Measurements from ENCODE around the gene ALOX5.

ALOX5 gene

DNA sequence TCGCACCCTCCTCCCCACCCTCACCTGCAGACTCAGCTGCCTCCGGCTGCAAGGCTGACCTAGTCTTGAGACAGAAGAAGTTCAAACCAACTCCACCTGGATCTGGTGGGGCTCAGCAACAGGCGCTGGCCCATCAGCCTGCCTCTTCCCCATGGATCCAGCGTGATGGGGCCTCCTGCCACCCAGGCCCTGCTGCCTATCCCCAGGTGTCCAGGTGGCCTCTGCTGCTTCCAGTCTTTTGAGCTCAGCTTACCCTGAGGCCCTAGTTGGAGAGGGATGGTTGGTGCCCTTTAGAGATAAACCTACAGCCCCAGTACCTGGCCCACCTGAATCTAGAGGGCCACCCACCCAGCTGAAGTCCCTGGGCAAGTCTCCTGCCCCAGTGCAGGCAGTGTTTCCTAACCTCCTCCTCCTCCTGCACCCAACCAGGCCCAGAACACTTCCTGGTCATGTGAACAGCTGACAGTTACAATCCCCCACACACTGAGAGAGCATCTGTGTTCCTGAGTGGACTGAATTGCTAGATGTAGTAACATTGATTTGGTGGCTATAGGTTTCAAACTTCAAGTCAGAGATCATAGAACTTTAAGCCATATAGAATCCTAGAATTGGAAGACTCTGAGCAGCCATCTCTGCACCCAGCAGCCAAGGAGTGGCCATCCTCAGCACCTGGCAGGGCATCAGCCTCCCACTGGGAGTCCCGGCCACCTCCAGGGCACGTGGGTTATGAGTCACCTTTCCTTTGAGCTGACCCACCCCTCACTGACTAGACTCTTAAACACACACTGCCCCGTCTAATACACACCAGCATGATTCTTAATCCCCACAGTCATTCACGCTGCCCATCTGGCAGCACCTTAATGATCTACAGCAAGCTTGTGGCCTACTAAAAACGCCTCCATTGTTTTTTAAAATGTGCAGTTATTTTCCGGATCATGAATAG is 51.9 kb downstream of the ALOX5 start:
- peak in 1 of 3 donors; percentile 34 for DNase-seq

DNA sequence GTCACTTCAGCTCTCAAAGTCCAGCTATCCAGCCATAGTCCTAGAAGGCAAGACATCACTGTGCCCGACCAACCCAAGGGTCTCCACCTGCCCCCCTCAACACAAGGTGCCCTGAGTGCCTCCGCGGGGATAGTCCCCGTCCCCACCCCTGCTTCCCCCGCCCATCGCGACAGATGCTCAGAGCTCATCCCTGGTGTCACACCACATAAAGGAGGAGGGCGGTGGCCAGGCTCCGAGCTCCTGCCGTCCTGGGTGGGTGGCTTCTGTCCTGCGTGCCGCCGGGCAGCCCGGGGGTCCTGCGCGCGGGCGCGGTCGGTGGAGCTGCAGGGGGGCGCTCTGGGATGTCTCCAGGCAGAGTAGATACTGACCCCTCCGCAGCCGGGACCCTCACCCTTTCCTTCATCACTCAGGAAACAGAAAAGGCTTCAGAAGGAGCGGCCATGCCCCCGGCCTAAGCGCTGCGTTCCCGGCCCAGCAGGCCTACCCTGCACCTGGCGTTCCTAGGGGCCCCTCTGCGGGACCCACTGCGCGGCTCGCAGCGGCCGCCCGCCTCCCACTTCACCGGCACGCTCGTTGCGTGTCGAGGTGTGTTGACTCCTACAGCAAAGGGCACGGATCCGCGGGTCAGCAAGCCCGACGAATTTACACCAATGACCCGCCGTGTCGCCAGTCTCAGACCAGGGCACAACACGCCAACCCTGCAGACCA is 53.4 kb downstream of the ALOX5 start:
- DNase-seq: no peak

DNA sequence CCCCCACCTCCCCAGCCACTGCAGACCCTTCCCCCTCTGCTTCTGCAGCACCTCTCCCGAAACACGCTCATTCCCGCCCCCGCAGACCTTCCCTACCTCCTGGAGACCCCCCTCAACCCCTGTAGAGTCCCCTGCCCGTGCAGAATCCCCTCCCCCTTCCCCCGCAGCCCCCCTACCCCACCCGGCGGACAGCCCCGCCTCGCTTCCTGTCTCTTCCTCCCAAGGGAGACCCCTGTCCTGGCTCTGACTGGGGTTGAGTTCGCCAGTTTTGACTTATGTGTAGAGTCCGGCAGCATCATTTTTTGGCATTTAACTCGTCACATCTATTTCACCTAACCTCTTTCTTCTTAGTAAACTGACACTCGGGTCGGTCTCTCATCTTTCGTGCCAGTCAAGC is 54.0 kb downstream of the ALOX5 start:
- DNase-seq: no peak

DNA sequence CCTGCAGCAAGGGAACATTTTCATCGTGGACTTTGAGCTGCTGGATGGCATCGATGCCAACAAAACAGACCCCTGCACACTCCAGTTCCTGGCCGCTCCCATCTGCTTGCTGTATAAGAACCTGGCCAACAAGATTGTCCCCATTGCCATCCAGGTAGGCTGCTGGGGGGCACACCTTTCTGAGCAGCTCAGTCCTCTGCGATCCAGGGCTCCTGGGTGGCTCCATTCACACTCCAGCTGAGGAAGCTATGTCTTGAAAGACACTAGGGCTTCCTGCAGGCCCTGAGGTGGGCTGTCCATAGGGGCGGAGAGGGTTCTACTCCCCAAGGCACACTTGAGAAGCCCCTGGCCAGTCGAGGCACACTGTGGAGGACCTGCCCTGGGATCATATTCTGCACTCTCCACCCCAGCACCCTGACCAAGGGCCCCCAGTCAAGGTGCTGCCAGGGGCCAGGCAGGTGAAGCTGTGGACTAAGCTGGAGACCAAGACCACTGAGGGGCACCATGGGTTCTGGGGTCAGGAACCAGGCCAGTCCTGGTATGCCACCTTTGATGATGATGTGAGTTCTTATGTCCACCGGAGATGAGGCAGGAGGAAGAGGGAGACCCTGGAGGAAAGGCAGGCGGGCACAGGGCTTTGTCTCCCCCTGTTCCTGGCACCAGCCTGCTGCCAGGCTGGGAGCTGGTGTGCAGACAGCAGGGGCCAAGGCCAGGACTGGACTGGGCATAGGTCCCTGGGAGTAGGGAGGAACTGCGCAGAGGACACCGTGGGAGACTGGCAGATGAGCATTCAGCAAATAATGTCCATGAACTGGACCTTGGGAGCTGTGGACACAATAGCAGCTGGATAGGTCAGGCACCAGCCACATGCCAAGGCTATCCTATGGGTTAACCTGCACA is 54.8 kb downstream of the ALOX5 start:
- no peak for DNase-seq

DNA sequence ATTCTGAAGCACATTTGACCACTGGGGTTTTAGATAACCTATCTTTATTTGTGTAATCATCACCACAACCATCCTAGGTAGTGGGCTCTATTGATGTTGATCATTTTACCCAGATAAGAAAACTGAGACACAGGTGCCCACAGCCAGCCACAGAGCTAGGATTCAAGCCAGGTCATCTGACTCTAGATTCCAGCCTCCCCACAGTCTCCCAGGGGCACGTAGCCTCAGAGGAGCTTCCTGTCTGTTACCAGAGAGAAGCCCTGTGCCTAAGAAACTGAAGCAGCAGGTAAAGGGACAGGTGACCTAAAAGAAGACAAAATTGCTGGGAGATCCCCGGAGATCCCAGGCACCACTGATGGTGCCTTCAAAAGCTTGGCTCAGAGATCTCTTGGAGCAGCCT is 55.8 kb downstream of the ALOX5 start:
- DNase-seq: no peak

DNA sequence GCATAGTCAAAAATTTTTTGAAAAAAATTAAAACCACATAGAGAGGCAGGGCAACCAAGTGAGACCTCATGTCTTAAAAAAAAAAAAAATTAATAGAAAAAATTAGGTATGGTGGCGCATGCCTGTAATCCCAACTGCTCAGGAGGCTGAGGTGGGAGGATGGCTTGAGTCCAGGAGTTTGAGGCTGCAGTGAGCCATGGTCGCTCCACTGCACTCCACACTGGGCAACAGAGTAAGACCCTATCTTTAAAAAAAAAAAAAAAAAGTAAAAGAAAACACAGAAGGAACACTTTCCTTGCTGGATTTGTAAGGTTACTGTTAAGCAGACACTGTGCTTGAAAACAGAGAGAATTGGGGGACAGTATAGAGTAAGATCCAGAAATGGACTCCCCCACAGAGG is 58.1 kb downstream of the ALOX5 start:
- no peak for DNase-seq

DNA sequence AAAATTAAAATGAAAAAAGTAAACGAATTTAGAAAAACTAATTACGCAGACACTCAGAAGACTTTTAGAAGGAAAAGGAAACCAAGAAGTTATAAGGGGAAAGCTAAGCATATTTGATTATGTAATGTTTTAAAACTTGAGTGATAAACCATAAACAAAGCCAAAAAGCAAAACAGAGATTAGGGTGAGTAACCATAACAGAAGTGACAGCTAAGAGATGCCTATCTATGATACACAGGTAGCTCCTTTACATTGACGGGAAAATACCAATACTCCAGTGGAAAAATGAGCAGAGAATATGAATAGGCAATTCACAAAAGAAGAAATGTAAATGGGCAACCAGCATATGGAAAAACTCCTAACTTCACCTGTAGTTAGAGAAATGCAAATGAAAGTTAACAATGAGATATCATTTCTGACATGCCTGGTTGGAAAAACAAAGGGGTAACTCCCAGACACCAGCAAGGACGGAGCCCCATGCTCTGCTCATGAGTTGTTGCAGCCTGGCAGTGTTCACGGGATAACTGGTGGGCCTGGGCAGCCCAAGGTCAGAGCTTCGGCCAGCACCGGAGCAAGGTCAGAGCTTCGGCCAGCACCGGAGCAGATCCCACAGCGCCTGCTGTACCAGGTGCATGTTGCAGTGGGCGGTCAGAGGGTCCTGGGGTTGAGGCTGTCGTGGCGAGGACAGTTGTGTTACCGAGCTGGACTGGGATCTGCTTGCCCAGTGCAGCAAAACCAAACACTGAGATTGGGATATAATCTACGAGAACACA is 58.9 kb downstream of the ALOX5 start:
- no peak for DNase-seq

DNA sequence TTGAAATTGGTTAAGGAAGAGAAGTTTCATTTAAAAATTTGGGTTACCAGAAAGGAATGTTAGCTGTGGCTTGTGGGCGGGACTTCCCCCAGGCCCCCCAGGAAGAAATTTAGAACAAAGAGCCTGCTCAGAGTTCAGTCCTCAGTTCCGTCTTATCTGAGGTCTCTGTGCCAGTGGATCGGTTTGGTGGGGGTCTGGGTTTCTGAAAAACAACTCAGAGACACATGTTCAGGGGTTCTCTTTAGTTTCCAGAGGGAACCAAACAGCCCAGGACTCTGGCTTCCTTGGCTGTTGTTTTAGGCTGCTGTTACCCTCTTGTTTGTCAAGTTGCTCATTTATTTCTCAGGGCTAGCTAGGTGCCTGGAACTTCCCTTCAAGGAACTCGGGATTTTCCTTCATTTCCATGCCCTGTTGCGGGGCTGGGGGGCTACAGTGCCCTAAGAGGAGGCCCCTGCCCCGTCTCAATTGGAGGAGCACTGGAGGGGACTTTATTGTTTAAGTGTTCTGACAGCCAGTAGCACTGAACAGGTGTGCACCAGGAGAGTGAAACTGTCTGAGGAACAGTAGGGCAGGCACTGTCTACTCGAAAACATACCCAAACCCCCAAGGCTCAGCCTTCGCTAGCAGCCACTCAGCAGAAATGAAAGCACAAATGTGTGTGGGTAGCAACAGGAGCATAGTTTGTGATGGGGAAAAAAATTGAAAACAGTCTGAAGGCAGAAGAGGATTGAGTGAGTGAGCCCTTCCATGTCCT is 59.9 kb downstream of the ALOX5 start:
- no peak for DNase-seq

DNA sequence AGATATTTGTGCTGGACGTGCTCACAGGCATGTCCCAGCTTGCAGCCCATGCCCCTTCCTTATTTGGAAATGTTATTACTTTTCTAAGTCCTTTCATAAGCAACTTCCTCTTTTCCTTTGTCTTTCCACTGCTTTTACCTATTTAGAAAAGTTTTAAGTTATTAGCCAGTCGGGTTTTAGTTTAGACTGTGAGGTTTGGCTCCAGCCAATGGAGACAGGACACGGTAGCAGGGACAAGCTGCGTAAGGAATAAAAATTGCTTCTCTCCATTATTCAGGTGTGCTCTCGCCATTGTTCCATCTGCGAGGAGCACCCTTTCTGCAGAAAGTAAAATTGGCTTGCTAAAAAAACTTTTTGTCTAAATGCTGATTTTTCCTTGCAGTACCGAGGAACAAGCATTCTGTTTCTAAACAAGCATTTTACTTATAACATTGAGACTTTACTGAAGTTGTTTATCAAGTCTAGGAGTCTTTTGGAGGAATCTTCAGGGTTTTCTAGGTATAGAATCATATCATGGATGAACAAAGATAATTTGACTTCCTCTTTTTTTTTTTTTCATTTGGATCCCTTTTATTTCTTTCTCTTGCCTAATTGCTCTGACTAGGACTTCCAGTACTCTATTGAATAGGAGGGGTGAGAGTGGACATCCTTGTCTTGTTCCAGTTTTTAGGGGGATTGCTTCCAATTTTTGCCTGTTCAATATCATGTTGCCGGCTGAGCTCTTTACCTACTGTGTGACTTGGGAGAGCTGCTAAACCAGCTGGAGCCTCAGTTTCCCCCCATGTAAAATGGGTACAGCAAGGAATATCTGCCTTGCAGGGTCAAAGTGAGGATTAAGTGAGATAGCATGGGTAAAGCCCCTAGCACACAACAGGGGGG is 63.8 kb downstream of the ALOX5 start:
- DNase-seq: peak; percentile 16 to 26 (median 20)

DNA sequence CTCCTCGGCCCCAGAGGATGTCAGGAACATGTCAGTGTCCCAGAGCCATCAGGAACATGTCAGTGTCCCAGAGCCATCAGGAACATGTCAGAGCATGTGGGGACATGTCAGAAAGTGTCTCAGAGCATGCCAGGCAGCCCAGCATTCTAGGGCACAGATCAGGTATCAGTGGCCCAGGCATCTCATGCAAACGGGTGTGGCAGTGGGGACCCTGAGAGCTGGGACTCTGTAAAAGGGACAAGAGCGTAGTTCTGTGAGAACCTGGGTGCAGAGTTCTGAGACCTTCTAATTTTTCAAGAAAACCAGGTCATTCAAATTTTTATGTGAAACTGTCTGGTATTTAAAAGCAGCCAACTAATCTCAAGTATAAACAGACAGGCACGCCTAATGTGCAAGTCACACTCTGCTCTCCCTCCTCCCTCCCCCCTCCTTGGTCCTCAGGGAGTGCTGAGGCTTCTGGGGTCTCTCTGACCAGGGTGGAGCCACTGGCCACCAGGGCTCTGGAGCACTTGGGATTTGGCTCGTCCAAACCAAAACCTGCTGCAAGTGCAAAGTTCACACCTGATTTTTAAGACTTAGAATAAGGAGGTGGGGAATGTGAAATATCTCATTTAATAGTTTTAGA is 64.6 kb downstream of the ALOX5 start:
- no peak for DNase-seq

DNA sequence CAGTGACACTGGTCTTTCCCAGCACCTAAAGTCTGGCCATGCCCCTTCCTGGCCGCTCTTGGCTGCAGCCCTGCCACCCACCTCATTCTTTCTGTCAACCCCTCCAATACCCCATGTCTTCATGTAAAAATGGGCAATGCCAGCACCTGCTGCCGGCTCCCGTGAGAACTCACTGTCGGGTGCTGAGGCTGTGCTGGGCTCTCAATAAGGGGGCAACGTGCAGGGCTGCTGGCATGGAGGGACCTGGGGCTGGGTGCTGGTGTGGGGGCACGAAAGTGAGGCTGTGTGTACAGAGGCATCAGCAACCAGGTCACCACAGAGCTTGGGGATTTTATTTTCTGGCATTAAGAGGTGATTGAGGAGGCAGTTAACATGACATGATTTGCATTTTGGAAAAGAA is 65.3 kb downstream of the ALOX5 start:
- DNase-seq: no peak

DNA sequence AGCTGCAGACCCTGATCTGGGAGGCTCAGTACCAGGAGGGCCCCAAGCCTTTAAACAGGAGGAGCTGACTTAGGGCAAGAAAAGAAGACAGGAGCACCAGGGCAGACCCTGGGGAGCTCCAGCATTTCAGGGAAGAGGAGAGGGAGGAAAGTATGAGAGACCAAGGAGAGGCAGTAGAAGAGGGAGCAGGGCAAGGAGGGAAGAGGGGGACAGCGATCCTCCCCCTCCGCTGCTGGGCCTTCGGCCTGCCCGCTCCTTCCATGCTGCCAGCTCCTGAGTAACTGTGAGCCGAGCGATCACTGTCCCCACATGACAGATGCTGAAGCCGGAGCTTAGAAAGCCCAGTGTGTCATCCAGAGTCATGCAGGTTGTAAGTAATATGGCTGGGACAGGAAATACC is 65.9 kb downstream of the ALOX5 start:
- DNase-seq: no peak

DNA sequence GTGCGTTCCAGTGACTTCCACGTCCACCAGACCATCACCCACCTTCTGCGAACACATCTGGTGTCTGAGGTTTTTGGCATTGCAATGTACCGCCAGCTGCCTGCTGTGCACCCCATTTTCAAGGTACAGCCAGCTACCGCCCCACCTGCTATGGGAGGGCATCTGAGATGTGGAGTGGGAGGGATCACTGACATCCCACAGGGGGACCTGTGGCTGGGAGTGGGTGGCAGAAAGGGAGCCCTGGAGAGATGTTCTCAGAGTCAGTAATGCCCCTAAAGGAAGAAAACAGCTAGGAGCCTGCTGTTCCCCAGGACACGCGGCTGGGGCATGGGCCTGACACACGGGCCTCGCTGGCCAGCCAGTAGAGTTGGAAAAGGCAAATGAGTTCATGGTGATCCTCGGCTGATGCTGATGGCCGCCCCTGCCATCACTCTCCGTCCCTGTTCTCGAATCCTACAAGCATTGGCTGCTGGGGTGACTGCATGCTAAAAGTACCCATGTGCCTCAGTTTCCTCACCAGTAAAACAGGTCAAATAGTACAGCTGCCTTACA is 66.6 kb downstream of the ALOX5 start:
- DNase-seq: no peak

DNA sequence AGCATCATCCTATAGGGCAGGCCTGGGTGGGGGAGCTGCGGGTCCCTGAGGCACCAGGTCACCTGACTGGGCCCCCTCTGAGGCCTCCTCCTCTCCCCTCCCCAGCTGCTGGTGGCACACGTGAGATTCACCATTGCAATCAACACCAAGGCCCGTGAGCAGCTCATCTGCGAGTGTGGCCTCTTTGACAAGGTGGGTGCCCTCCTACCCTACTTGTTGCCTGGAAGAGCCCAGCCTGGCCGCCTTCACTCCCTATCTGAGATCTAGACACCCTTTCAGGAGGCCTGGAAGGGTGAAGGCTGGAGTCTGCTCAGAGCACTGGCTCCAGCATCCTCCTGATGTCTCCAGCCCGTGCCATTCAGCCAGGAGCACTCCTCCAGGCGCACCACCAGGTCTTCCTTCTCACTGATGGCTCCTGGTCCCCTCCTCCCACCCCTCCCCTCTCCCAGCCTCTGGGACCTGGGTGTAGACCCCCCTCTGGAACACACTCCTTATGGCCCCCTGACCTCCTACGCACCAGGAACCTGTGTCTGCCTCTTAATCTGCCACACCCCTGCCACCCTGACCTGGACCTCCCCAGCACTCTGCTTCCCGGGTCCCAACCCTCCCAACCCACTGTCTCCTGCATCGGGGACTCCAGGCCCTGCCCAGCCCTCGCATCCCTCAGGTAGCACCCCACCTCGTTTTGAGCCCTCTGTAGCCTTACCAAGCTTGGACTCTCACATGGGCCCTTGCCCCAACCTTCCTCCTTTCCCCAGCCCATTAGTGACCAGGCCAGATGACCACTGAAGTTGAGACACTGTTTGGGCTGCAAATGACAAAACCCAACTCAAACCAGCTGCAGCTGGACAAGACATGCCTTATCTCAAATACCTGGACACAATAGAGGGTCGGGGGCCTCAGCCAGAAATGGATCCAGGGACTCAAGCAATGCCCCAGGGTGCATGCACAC is 67.5 kb downstream of the ALOX5 start:
- no peak for DNase-seq

DNA sequence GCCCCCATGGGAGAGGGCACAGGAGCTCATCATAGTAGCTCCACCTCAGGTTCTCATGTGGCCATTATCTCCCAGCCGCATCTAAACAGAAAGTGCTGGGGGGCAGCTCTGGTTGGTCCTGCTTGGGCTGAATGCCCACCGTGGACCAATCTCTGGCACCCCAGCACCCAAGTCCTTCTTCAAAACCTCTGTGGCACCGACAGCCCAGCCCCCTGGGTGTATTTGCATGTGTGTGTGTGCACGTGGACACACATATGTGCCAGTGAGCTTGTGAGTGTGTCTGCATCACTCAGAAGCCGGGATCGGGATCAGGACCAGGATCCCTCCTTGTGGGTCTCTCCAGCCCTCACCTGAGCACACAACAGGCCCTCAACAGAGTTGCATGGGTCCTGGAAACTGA is 68.2 kb downstream of the ALOX5 start:
- DNase-seq: no peak

DNA sequence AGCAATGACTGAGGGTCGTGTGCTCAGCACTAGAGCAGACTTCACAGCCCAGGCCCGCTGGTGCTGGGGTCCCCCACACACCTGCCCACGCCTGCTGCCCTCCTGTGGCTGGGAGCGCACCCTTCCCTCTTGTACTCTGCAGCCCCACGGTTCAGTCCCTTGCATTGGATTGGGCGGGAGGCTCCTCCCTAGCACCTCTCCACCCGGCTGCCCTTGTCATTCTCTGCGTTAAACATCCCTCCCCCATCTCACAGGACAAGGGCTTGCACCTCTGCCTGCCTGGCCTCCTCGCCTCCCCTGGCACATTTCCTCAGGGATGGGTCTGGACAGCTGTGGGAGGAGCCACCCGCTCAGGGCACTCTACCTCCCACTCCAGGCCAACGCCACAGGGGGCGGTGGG is 68.6 kb downstream of the ALOX5 start:
- DNase-seq: no peak

DNA sequence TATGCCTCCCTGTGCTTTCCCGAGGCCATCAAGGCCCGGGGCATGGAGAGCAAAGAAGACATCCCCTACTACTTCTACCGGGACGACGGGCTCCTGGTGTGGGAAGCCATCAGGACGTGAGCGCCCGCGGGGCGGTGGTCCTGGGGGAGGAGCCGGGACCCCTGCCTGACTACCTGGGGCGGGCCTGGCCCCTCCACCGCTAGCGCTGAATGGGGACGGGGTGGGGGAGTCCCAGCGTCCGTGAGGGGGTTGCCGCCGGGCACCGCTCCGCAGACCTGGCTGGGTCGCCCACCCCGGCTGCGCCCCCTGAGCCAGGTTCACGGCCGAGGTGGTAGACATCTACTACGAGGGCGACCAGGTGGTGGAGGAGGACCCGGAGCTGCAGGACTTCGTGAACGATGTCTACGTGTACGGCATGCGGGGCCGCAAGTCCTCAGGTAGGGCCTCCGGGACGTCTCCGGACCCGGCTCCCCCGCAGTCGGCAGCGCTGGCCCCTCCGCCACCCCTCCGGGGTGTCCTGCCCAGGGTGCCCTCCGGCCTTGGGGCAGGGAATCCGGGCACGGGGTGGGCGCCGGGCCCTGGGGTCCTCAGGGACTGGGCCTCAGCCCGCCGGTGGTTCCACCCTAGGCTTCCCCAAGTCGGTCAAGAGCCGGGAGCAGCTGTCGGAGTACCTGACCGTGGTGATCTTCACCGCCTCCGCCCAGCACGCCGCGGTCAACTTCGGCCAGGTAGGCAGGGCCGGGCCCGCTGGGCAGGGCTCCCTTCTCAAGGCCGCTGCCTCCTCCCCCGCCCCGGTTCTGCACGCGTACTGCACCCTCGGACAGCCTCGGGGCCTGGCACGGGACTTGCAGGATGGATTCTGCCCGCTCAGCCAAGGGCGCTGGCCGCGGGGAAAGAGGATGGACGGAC is 69.3 kb downstream of the ALOX5 start:
- no peak for DNase-seq

Measured in suppressor macrophage treated with lipopolysaccharide for 1 hour (primary cell).